Kidney tubule cell (primary cell): Measurements from ENCODE around the gene RNF213.
"Not testable (repeated sequence)": the region's sequence is repeated elsewhere in the genome, so short reads cannot be mapped to it uniquely, and the experiment has no call there.

Experiments used
- DNase-seq: peaks from one replicate; pipeline ENCODE4 v3.0.0-alpha.2; 2018; ENCODE audit warnings: low spot score

The RNF213 gene

DNA sequence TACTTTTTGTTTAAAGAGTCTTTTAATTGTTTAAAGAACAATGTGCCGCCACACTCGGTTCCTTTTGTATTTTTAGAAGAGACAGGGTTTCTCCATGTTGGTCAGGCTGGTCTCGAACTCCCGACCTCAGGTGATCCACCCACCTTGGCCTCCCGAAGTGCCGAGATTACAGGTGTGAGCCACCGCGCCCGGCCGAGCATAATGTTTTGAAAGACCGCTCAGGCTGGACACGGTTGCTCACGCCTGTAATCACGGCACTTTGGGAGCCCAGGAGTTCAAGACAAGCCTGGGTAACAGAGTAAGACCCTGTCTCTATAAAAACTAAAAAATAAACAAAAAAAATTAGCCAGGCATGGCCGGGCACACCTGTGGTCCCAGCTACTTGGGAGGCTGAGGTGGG is 59.8 kb downstream of the RNF213 start:
- no peak for DNase-seq

DNA sequence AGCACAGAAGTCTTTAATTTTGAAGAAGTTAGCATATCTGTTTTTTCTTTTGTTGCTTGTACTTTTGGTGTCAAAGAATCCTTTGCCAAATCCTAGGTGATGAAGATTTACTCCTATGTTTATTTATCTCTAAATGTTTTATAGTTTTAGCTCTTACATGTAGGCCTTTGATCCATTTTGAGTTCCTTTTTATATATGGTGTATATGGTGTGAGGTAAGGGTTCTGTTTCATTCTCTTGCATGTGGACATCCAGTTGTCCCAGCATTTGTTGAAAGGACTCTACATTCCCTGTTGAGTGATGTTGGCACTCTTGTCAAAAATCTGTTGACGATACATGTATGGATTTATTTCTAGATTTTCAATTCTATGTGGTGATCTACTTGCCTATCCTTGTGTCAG is 62.2 kb downstream of the RNF213 start:
- DNase-seq: no peak

DNA sequence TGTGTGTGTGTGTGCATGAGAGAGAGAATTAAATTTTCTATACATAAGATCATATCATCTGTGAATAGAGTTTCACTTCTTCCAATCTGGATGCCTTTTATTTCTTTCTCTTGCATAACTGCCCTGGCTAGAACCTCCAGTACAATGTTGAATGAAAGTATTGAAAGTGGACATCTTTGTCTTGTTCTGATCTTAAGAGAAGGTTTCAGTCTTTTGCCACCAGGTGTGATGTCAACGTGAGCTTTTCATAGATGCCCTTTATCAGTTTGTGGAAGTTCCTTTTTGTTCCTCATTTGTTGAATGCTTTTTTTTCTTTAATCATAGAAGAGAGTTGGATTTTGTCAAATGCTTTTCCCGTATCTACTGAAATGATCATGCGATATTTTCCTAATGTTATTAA is 63.3 kb downstream of the RNF213 start:
- DNase-seq: no peak

DNA sequence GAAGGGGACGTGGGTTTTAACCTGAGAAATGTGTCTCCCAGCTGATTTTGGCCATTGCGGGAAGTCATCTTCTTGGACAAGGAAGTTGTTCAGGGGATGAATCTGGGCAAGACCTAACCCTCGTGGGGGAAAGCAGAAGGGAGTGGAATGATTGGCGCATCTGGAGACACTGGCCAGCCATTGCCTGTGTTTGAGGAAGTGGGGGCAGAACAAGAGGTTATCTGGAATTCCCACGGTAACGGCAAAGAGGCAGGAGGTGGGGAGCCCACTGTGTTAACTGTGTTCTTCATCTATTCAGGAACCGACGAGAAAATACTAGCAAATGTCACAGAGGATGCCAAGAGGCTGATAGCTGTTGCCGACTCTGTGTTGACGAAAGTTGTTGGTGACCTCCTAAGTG is 66.9 kb downstream of the RNF213 start:
- DNase-seq: no peak

DNA sequence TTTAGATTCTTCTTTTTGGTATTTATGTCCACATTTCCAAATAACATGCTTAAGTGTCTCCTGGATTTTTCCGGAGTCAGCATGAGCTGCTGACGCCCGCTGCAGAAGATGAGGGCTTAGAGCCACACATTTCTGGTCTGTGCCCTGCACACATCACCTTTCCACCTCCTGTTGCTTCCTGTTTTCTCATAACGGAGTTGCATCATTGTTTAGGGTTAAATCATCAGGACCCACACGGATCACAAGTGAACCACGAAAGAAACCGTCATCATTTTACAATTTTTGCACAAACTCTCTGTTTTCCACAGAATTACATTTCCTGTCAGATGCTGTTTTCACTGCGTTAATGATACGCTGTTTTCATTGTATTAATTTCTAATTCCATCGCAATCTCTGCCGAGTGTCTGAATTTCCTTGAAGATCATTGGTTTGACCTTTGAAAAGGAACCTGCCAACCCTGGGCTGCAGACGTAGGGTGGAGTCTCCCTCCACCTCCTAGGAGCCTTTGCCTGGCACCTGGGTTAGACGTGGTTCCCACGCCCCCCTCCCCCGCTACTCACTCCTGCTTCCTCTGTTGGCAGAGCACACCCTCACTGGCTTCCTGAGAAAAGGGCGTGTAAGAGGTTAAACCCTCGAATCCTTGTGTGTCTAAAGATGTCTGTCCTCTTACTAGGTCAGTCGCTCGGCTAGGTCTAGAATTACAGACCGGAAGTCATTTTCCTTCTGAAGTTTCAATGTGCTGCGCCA is 68.2 kb downstream of the RNF213 start:
- DNase-seq: no peak

DNA sequence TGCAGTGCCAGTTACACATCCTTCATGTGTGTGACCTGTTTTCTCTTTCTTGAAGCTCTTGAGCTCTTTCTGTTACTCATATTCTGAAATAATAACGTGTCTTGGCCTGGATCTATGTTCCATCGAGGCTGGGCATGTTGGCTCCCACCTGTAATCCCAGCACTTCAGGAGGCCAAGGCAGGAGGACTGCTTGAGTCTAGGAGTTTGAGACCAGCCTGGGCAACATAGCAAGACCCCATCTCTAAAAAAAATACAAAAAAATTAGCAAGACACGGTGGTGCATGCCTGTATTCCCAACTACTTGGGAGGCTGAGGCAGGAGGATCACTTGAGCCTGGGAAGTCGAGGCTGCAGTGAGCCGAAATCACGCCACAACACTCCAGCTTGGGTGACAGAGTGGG is 68.8 kb downstream of the RNF213 start:
- DNase-seq: not testable (repeated sequence)

DNA sequence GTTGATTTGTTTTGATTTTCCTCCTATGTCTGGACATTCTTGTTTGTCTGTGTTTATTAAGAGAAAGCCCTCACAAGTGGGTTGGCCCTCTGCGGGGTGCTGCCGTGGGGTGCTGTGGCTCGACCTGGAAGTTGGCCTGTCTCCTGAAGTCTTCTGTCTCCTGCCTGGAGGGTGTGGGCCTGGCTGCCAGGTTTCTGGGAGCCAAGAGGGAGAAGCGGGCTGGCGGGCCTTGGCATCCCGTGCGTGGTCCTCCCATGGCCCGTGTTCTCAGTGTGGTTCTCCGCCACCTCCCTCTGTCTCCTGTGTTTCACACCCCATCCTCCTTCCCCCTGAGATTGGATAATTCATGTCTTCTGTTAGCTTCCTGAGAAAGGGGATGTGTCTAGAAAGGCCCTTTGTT is 69.6 kb downstream of the RNF213 start:
- DNase-seq: no peak

DNA sequence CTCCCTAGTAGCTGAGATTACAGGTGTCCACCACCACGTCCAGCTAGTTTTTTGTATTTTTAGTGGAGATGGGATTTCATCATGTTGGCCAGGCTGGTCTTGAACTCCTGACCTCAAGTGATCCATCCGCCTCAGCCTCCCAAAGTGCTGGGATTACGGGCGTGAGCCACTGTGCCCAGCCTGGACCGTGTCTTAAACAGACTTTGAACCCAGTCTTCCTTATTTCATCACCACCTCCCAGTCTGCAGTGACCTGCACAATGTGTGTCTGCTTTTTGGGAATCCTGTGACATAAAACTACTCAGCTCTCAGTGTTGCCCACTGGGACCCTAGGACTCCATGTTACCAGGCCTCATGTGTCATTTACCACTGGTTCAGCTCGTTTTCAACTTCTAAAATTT is 70.3 kb downstream of the RNF213 start:
- DNase-seq: not testable (repeated sequence)

DNA sequence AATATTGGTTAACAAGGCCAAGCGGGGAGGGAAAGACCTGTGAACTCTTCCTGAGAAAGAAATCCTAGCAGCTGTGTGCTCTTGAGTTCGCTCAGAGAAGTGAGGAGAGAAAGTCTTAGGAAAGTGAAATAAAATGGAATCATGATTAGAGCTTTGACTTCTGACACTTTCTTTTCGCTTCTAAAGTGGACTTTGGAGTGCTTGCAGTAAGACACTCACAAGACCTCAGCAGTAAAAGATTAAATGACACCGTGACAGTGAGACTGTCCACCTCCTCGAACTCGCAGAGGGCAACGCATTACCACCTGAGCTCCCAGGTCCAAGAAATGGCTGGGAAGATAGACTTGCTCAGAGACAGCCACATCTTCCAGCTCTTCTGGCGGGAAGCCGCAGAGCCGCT is 71.2 kb downstream of the RNF213 start:
- no peak for DNase-seq

DNA sequence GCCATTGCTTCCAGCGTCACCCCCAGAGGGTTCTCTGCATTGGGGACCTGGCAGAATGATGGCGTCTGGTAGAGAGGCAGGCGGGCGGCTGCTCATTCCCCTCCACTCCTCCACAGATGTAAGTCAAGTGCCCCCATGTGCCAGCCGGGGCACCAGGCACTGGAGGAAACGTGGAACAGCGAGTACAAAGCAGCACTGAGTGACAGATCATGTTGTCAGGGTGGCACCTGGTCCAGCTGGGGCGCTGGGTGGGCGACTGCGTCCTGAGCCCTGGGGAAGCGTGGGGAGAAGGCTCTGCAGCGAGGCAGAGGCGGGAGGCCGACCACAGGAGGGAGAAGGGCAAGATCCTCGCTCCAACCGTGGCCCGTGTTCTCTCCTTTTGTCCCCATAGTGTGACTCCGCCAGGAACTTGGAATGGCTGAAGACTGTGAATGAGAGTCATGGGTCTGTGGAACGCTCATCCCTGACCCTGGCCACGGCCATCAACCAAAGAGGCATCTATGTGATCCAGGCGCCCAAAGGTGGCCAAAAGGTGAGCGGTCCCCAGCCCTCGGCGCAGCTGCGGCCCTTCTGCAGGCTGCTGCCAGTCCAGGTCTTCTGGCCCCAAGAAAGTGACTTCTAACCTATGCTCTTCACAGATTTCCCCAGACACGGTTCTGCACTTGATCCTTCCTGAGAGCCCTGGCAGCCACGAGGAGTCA is 76.7 kb downstream of the RNF213 start:
- no peak for DNase-seq

DNA sequence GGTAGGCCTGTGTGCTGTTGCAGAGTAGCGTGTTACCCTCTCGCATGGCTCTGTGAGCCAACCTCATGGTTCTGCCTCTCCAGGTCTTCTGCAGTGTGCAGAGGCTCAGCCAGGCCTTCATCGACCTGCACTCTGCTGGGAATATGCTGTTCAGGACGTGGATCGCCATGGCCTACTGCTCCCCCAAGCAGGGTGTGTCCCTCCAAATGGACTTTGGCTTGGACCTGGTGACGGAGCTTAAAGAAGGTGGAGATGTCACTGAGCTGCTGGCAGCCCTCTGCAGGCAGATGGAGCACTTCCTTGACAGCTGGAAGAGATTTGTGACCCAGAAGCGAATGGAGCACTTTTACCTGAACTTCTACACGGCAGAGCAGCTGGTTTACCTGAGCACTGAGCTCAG is 78.5 kb downstream of the RNF213 start:
- no peak for DNase-seq

DNA sequence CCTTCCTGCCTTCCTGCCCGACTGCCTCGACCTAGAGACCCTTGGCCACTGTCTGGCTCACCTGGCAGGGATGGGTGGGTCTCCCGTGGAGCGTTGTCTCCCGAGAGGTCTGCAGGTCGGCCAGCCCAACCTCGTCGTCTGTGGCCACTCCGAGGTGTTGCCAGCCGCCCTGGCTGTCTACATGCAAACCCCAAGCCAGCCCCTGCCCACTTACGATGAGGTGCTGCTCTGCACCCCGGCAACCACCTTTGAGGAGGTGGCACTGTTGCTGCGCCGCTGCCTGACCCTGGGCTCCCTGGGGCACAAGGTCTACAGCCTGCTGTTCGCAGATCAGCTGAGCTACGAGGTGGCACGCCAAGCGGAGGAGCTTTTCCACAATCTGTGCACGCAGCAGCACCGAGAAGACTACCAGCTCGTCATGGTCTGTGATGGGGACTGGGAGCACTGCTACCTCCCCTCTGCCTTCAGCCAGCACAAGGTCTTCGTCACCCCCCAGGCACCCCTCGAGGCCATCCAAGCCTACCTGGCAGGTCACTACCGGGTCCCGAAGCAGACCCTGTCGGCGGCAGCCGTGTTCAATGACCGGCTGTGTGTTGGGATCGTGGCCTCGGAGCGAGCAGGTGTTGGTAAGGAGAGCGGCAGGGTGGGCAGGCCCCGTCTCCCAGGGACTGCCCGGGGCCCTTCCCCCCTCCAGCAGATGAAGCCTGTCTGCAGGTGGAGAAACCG is 79.2 kb downstream of the RNF213 start:
- DNase-seq: no peak

DNA sequence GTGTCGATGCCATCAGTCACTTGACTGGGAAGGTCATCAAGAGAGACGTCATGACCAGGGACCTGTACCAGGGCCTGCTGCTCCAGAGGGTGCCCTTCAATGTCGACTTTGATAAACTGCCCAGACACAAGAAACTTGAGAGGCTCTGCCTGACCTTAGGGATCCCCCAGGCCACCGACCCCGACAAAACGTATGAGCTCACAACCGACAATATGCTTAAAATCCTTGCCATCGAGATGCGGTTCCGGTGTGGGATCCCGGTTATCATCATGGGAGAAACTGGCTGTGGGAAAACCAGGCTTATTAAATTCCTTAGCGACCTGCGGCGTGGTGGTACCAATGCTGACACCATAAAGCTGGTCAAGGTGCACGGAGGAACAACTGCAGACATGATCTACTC is 84.7 kb downstream of the RNF213 start:
- DNase-seq: no peak

DNA sequence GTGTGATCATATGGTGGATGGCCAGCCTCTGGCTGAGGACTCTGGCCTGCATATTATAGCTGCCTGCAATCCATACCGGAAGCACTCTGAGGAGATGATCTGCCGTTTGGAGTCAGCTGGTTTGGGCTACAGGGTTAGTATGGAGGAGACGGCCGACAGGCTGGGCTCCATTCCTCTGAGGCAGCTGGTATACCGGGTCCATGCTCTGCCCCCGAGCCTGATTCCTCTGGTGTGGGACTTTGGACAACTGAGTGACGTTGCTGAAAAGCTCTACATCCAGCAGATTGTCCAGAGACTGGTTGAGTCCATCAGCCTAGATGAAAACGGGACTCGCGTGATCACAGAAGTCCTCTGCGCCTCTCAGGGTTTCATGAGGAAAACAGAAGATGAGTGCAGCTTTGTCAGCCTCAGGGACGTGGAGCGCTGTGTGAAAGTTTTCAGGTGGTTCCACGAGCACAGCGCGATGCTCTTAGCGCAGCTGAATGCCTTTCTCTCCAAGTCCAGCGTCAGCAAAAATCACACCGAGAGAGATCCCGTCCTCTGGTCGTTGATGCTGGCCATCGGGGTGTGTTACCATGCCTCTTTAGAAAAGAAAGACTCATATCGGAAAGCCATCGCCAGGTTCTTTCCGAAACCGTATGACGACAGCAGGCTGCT is 85.3 kb downstream of the RNF213 start:
- DNase-seq: no peak

DNA sequence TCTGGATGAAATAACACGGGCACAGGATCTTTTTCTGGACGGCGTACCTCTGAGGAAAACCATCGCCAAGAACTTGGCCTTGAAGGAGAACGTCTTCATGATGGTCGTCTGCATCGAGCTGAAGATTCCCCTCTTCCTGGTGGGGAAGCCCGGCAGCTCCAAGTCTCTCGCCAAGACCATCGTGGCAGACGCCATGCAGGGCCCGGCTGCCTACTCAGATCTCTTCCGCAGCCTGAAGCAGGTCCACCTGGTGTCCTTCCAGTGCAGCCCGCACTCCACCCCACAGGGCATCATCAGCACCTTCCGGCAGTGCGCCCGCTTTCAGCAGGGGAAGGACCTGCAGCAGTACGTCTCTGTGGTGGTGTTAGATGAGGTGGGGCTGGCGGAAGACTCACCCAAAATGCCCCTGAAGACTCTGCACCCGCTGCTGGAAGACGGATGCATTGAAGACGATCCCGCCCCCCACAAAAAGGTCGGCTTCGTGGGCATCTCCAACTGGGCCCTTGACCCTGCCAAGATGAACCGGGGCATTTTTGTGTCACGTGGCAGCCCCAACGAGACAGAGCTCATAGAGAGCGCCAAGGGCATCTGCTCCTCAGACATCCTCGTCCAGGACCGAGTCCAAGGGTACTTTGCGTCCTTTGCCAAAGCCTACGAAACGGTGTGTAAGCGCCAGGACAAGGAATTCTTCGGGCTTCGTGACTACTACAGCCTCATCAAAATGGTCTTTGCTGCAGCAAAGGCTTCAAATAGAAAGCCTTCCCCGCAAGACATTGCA is 86.0 kb downstream of the RNF213 start:
- no peak for DNase-seq

DNA sequence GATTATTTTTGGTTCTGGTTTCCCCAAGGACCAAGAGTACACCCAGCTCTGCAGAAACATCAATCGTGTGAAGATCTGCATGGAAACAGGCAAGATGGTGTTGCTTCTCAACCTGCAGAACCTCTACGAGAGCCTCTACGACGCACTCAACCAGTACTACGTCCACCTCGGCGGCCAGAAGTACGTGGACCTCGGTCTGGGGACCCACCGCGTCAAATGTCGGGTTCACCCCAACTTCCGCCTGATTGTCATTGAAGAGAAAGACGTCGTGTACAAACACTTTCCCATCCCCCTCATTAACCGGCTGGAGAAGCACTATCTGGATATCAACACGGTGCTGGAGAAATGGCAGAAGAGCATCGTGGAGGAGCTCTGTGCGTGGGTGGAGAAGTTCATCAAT is 86.9 kb downstream of the RNF213 start:
- no peak for DNase-seq

DNA sequence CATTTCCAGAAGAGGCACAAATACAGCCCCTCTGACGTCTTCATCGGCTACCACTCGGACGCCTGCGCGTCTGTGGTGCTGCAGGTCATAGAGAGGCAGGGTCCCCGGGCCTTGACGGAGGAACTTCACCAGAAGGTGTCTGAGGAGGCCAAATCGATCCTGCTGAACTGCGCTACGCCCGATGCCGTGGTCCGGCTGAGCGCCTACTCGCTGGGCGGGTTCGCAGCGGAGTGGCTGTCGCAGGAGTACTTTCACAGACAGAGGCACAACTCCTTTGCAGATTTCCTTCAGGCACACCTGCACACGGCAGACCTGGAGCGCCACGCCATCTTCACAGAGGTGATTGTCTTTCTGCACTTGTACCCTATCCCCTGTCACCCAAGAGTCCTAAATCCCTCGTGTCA is 87.3 kb downstream of the RNF213 start:
- no peak for DNase-seq

DNA sequence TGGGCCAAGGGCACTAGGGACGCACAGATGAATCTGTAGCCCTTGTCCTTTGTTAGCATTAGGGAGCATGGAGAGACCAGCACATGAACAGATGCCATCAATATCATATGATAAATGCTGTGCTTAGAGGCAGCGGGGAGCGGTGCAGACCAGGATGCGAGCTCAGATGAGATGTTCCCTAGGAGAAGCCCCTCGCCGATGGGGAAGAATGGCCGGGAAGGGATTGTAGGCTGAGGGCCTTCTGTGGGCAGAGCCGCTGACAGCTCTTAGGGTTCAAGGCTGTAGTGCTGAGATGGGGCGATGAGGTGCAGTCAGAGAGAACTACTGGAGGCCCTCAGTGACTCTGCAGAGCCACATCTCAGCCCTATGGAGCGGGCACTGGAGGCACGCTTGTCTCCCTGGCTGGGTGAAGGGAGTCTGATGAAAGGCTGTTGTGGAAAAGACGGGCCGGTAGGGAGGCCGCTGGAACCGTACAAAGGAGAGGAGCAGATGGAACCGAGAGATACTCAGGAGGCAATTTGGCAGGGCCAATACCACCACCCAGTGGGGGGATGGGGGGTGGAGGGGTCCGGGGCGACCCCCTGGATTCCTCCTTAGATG is 88.0 kb downstream of the RNF213 start:
- DNase-seq: no peak

DNA sequence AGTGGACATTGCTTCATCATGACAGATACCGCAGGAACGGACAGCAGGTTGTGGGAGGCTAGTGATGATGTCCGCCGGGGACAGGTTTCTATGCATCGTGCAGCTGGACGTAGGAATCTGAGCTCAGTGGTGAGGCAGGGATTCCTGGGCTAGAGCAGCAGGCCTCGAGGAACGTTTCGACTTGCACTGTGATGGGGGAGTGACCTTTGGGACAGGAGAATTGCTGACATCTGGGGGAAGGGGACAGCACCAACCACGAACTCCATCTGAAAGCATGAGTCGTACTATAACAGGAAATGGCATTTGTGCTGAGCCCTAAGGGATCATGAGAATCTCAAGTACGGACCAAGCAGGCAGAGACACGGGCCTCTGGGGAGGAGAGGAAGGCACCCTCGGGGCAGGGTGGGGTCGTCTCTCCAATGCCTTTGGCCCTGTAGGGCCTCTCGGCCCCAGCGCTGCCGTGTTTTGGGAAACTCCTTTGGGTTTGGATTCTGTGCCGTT is 88.5 kb downstream of the RNF213 start:
- peak; percentile 47 for DNase-seq

DNA sequence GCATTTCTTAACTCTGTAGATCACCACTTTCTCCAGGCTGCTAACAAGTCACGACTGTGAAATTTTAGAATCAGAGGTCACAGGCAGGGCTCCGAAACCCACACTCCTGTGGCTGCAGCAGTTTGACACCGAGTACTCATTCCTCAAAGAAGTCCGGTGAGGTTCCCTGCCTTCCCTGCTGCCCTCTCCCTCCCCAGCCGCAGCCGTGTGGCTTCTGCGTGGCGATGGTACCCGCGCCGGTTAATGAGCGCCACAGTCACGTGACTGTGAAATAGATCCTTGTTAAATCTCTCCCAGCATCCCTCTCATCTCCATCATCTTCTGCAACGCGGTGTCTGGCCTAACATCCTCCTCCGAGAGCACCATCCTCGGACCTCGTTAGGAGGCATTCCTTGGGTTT is 89.1 kb downstream of the RNF213 start:
- DNase-seq: no peak

DNA sequence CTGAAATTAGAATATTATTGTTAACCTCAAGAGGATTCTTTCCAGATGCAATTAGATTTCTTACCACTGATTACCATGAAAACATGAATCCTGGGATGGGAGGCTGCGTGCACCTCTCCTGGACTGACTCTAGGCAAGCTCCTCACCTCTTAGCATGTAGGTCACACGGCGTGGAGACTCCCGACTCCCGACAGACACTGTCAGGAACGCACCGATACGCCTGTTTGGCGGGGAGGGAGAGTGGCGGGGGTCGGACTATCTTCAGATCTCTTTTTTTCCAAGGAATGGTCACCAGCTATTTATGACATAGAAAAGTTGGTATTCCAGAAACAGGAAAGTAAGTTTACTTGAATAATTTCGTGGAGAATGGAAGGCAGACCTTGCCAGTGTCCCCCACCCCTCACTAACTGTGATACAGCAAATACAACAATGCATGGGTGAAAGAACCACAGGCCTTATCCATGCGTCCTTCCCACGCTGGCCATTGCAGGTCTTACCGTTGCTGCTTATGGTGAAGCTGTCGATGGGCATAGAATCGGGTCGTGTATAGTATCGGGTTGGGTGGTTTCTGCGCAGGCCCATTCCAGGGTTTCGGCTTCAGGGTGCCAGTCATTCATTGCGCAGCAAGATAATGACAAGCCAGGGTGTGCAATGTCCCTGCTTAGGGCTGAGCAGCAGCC is 91.7 kb downstream of the RNF213 start:
- DNase-seq: no peak
